Activated naive CD4-positive, alpha-beta T cell treated with anti-CD3 and anti-CD28 coated beads, Interleukin-2, amount 50 U/mL, for 16 hours (primary cell): ENCODE data around the gene EMILIN2.
"Not testable (repeated sequence)": the region's sequence is repeated elsewhere in the genome, so short reads cannot be mapped to it uniquely, and the experiment has no call there.

Experiments used
- DNase-seq: peaks from one replicate; pipeline ENCODE4 v3.0.0-alpha.2; 2020

EMILIN2 gene

GRCh38 chr18:2901423-2901985 is 54.7 kb downstream of the EMILIN2 start:
- DNase-seq, result no peak

- no peak for DNase-seq
Measured at GRCh38 chr18:2902327-2902726, 55.5 kb downstream of the EMILIN2 start.

- no peak for DNase-seq
Measured at GRCh38 chr18:2903006-2903405, 56.2 kb downstream of the EMILIN2 start.

- DNase-seq, result peak; percentile 30
Measured at GRCh38 chr18:2905854-2906703, 59.3 kb downstream of the EMILIN2 start.

DNA sequence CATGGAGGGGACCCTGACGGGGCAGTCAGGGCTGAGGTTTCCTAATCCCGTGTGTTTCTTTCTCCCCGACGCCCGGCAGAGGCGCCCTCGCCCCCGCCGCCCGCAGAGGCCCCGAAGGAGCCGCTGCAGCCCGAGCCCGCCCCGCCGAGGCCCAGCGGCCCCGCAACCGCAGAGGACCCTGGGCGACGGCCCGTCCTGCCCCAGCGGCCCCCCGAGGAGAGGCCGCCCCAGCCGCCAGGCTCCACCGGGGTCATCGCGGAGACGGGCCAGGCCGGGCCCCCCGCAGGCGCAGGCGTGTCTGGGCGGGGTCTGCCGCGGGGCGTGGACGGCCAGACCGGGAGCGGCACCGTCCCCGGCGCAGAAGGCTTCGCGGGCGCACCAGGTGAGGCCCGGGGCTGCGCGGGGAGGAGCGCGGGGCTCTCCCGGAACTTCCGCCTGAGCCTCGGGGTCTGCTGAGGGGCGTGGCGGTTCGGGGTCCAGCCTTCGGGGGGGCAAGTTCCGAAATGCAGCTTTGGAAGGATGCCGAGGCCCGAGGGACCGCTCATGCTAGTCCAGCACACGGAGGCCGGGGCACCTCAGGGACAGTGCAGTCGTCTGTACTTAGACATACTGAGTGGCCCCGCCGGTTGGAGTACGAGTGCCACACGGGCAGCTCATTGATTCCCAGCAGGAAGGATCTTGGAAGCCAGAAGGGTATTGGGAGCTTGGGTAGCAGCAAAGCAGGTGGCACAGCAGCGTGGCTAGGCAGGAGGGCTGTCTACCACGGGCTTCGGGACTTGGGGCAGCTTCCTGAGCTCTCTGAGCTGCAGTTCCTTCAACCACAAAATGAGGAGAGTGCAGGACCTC is 60.1 kb downstream of the EMILIN2 start:
- peak; percentile 55 for DNase-seq

DNA sequence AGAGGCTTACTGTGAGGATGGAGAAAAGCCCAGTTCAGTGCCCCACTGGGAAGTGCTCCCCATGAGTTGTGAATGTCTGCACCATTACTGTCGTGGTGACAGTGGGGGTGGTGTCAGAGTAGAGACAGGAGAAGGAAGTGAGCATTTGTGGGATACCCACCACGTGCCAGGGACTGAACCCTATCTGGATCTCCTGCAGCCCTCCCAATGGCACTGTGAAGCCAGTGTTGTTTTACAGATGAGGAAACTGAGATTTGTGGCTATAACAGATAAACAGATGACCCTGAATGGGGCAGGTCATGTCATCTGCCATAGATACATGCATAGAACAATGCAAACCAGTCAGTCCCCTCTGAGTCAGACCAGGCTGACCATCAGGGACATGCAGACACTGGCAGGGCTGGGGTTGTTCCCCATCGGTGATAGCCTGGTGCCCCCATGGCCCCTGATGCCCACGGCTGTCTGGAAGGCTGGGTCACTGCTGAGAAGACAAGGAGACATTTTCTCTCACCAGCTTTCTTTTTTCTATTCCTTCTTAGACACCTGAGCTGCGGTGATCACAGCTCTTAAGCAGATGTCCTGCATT is 60.8 kb downstream of the EMILIN2 start:
- no peak for DNase-seq

- no peak for DNase-seq
Measured at GRCh38 chr18:2908166-2908945, 61.5 kb downstream of the EMILIN2 start.

- no peak for DNase-seq
Measured at GRCh38 chr18:2908946-2909335, 62.1 kb downstream of the EMILIN2 start.

- DNase-seq, result no peak
Measured at GRCh38 chr18:2909431-2910140, 62.8 kb downstream of the EMILIN2 start.

DNA sequence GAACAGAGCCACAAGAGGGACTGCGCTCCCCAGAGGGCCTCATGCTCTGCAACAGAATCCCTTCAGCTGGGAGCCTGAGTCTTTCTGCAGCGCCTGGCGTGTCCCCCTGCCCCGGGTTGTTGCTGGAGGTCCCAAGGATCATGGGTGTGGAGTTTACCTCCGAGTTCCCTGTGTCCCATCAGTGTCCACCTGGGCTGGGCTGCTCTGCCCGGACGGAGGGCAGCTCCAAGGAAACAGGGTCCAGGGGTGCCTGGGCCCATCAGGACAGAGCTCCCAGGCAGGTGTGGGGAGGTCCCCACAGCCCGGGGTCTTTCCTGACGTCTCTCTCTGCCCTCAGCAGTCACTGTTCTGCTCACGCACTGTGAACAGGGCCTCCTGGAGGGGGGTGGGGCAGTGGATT is 63.5 kb downstream of the EMILIN2 start:
- no peak for DNase-seq

DNA sequence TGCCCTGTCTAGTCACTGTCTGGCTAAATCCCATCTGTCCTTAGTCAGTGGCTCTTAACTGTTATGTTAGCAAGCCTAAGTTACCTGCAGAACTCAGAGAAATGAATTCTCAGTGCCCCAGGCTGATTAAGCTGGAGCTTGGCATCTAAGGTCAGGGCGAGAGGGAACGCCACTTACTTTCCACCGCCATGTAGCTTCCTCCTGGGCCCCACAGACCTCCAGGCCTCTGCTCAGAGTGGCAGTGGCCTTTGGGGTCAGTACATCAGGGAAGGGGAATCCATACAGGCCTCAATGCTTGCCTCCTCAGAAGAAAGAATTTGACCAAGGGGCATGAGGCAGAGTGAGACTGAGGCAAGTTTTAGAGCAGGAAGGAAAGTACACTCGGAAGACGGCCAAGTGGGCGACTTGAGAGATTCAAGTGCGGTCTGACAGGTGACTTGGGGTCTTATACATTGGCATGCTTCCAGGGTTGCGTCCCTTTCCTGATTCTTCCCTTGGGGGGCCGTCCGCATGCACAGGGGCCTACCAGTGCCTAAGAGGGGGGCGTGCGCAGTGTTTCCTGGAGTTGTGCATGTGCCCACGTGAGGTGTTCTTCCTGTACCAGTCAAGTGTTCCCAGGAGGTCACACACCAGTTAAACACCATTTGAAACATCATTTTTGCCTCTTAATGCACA is 64.1 kb downstream of the EMILIN2 start:
- no peak for DNase-seq

- DNase-seq, result no peak
Measured at GRCh38 chr18:2911533-2911932, 64.7 kb downstream of the EMILIN2 start.

GRCh38 chr18:2912357-2913299 is 65.8 kb downstream of the EMILIN2 start:
- no peak for DNase-seq

DNA sequence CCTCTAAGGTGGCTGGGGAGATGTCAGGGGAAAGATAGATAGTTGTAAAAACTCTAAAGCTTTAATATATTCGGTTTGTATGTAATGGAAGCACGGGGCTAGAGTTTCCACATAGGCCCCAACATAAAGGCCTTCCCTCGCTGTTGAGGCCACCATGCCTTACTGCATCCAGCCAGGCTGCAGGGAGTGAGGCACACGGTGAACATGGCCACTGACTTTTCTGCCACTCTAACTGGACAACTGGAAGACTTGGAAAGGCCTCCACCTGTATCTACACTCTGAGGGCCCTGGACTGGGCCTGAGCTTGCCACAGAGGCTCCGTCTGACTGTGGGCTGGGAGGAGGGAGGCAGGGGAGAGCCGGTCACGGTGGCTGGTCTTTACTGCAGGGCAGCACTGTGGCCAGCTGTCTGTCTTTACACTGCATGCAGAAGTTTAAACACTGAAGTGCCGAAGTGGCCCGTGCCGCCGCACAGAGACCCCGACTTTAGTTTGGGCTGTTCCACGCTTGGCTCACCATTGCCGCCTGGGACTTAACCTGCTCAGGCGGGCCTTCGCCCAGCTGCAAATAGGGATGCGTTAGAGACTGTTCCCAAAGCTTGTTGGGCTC is 66.7 kb downstream of the EMILIN2 start:
- DNase-seq, result no peak

- no peak for DNase-seq
Measured at GRCh38 chr18:2914185-2914880, 67.5 kb downstream of the EMILIN2 start.

- no peak for DNase-seq
Measured at GRCh38 chr18:2914881-2915240, 68.1 kb downstream of the EMILIN2 start.

GRCh38 chr18:2915486-2915885 is 68.7 kb downstream of the EMILIN2 start:
- not testable (repeated sequence) for DNase-seq

DNA sequence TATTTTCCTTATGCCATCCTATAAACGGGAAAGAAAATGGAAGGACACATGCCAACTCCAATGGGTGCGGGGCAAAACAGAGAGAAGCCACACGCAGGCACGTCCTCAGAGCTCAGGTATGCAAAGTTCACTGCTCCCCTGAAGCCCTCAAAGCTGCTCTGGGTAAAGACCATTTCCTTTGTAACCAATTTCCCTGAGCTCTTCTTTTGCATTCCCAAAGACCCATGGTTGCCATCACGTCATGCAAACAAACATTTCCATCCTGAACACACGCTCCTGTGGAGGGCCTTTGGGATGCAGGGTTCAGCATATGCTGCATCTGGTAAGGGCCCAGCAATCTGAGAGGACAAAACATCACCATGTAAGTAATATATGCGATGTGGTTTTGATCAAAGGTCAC is 69.4 kb downstream of the EMILIN2 start:
- no peak for DNase-seq
